HepG2 (cell line): ENCODE data around the gene LOXL3. TPM values are rescaled to one million over a fixed set of nuclear protein-coding genes. Genes with fewer than 3 reads are reported as not detected.

Experiments
- ARHGAP35 ChIP-seq: sonication (generic); formaldehyde crosslinking; IDR thresholded peaks from 2 replicates; pipeline ENCODE4 v1.9.0; 2022; ENCODE audit warnings: mild to moderate bottlenecking, inconsistent platforms, moderate library complexity, missing genetic modification reagents, borderline replicate concordance
- ARNTL ChIP-seq: sonication (generic); formaldehyde crosslinking; IDR thresholded peaks from 2 replicates; pipeline ENCODE4 v1.4.0; 2020; ENCODE audit warnings: mild to moderate bottlenecking, missing genetic modification reagents
- CC2D1A ChIP-seq: sonication (generic); formaldehyde crosslinking; IDR thresholded peaks from 2 replicates; pipeline ENCODE4 v1.8.1; 2023; ENCODE audit warnings: mild to moderate bottlenecking, missing genetic modification reagents
- FOXA1 ChIP-seq, 2 experiments: fragments of 450-650 bp in 1 of 2; sonication (generic) in 1 of 2; formaldehyde crosslinking in 1 of 2; IDR thresholded peaks; 2 replicates each; pipeline versions ENCODE4 v1.4.0 to v1.6.1; 2016 to 2020; ENCODE audit warnings: missing genetic modification reagents in 1 of 2
- GTF2F1 ChIP-seq: fragments of 150-350 bp; IDR thresholded peaks from 2 replicates; pipeline ENCODE4 v1.6.1; 2014; ENCODE audit warnings: low read length
- HOXD1 ChIP-seq: sonication (generic); formaldehyde crosslinking; IDR thresholded peaks from 2 replicates; pipeline ENCODE4 v1.5.0; 2020; ENCODE audit warnings: missing genetic modification reagents
- IKZF1 ChIP-seq: fragments of 450-650 bp; IDR thresholded peaks from 2 replicates; pipeline ENCODE4 v1.7.1; 2016
- JARID2 ChIP-seq: sonication (generic); formaldehyde crosslinking; IDR thresholded peaks from 2 replicates; pipeline ENCODE4 v1.8.1; 2023; ENCODE audit warnings: missing genetic modification reagents, inconsistent platforms; ENCODE audit not compliant: insufficient replicate concordance
- NCOR1 ChIP-seq: fragments of 200-600 bp; sonication (generic); IDR thresholded peaks from 2 replicates; pipeline ENCODE4 v1.7.0; 2017; ENCODE audit warnings: antibody characterized with exemption, low read length, borderline replicate concordance
- PAX8 ChIP-seq: sonication (generic); formaldehyde crosslinking; IDR thresholded peaks from 2 replicates; pipeline ENCODE4 v1.8.0; 2022; ENCODE audit warnings: mild to moderate bottlenecking, missing genetic modification reagents, borderline replicate concordance
- SNAI1 ChIP-seq: sonication (generic); formaldehyde crosslinking; IDR thresholded peaks from 2 replicates; pipeline ENCODE4 v1.5.0; 2020; ENCODE audit warnings: mild to moderate bottlenecking, missing genetic modification reagents, borderline replicate concordance
- SOX6 ChIP-seq, 2 experiments: fragments of 450-650 bp in 1 of 2; sonication (generic) in 1 of 2; formaldehyde crosslinking in 1 of 2; IDR thresholded peaks; 2 replicates each; pipeline versions ENCODE4 v1.4.0 to v1.6.1; 2017 to 2020; ENCODE audit warnings: antibody characterized with exemption in 1 of 2, mild to moderate bottlenecking in 1 of 2, missing genetic modification reagents in 1 of 2
- SP140L ChIP-seq: sonication (generic); formaldehyde crosslinking; IDR thresholded peaks from 2 replicates; pipeline ENCODE4 v1.4.0; 2020; ENCODE audit warnings: missing genetic modification reagents, borderline replicate concordance
- SRSF9 ChIP-seq: fragments of 200-400 bp; formaldehyde crosslinking; IDR thresholded peaks from 2 replicates; pipeline ENCODE4 v1.6.1; 2018; ENCODE audit warnings: borderline replicate concordance, mild to moderate bottlenecking, low read depth, low read length; ENCODE audit not compliant: insufficient read depth, poor library complexity, severe bottlenecking
- TEAD3 ChIP-seq: optimal IDR thresholded peaks from 2 replicates; pipeline ENCODE3; 2016; ENCODE audit warnings: borderline replicate concordance
- YY1 ChIP-seq: IDR thresholded peaks from 2 replicates; pipeline ENCODE4 v1.6.1; 2011; ENCODE audit warnings: low read length, low read depth, moderate library complexity, mild to moderate bottlenecking; ENCODE audit not compliant: insufficient read depth, insufficient replicate concordance
- ZFP62 ChIP-seq: sonication (generic); formaldehyde crosslinking; IDR thresholded peaks from 2 replicates; pipeline ENCODE4 v1.4.0; 2020; ENCODE audit warnings: missing genetic modification reagents
- ZFYVE20 ChIP-seq: sonication (generic); formaldehyde crosslinking; IDR thresholded peaks from 2 replicates; pipeline ENCODE4 v1.8.0; 2023; ENCODE audit warnings: low read depth, mild to moderate bottlenecking, moderate library complexity, missing genetic modification reagents, borderline replicate concordance
- ZNF563 ChIP-seq: sonication (generic); formaldehyde crosslinking; IDR thresholded peaks from 2 replicates; pipeline ENCODE4 v1.8.0; 2022; ENCODE audit warnings: mild to moderate bottlenecking, moderate library complexity, missing genetic modification reagents
- ZNF569 ChIP-seq: sonication (generic); formaldehyde crosslinking; IDR thresholded peaks from 2 replicates; pipeline ENCODE4 v1.5.0; 2020; ENCODE audit warnings: mild to moderate bottlenecking, missing genetic modification reagents, moderate library complexity, borderline replicate concordance
- ZNF891 ChIP-seq: sonication (generic); formaldehyde crosslinking; IDR thresholded peaks from 2 replicates; pipeline ENCODE4 v1.5.0; 2020; ENCODE audit warnings: mild to moderate bottlenecking, missing genetic modification reagents
- polyA plus RNA-seq, 8 experiments: library from polyadenylated mRNA; depleted of rRNA in 3 of 8; stranded (reverse) in 7 of 8; unstranded in 1 of 8; fragments of >200 nt; fragmentation: Illumina TruSeq in 4 of 8; extraction: Trizol in 4 of 8; gene quantifications; 2 replicates each; pipeline versions ENCODE4 v1.2.1 to v1.2.3, GENCODE V29; 2011 to 2016; ENCODE audit warnings: low read depth in 4 of 8, missing spikeins in 1 of 8, mixed read lengths in 1 of 8; ENCODE audit not compliant: insufficient read depth in 1 of 8
- total RNA-seq, 5 experiments: library from RNA; depleted of rRNA; stranded (reverse); fragments of >200 nt; fragmentation: Illumina TruSeq; extraction: Trizol; gene quantifications; 2 replicates each; pipeline ENCODE4 v1.2.3, GENCODE V29; 2016; ENCODE audit warnings: low read depth in 1 of 5
- TF ChIP-seq, protein P1 (sequence below): IDR thresholded peaks from 2 replicates; pipeline ENCODE4 v1.6.1; 2016; ENCODE audit warnings: missing biosample characterization, missing genetic modification reagents, low read depth
- TF ChIP-seq, protein P2 (sequence below): sonication (generic); formaldehyde crosslinking; IDR thresholded peaks from 2 replicates; pipeline ENCODE4 v1.4.0; 2020; ENCODE audit warnings: missing genetic modification reagents

Gene LOXL3
- total and polyA plus RNA-seq, 2 of the 13 experiments (the other 11 are each of a cell fraction or from before 2014, with no cell fraction given), result 0.55 to 6.5 TPM

DNA sequence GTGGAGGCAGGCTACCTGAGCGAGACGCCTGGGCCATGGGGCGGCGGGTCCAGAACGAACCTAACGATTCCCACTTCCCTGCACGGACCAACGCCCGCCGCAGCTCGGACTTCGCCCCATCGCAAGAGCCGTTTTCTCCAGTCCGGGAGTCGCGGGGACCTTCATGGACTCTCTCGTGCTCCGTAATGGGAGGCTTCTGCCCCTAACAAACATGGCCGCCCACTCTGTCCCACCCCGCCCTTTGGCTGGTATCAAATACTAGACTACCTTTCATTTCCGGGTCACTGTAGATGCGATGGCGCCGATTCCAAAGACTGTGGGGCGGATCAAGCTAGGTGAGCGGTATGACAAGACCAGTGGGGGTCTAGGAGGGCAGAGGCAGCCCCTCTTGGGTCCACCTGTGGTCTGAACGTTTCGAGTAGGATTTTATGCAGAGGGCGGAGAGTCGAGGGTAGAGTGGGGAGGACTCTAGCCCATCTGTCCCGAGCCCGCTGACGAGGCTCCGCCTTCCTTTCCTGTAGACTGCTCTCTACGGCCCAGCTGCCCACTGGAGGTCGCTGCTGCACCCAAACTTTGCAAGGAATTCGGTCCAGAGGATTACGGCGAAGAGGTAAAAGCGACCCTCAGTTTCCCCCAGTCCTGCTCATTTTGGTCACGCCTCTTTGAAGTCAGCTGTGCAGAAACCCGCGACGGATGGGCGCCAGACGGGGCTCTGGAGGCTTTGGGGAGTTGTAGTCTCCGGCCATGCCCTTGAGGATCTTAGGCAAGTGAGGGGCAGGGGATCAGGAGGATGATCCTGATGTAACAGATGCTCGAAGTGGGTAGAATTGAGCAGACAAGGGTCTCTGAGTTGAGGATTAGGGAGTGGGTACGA, 70.7 kb downstream of the LOXL3 start, which contains the start of the genes CCDC142 and TTC31 (continued):
- TF ChIP-seq ZNF563 (CRISPR knock-in tag), result peak; percentile 80
- TF ChIP-seq SRSF9, result no peak
- TF ChIP-seq, protein P1, sequence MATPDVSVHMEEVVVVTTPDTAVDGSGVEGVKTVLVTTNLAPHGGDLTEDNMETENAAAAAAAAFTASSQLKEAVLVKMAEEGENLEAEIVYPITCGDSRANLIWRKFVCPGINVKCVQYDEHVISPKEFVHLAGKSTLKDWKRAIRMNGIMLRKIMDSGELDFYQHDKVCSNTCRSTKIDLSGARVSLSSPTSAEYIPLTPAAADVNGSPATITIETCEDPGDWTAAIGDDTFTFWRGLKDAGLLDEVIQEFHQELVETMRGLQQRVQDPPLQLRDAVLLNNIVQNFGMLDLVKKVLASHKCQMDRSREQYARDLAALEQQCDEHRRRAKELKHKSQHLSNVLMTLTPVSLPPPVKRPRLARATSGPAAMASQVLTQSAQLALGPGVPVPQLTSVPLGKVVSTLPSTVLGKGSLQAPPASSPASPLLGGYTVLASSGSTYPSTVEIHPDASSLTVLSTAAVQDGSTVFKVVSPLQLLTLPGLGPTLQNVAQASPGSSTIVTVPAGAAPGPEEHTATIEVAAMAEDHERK (CRISPR knock-in tag), result peak; percentile 49; the same call in 1 of the 2 replicates
- TF ChIP-seq SNAI1, result peak; percentile 96
- no peak for TF ChIP-seq FOXA1 (IDR thresholded peaks at IDR 0.05)
- TF ChIP-seq FOXA1 (CRISPR knock-in tag; IDR thresholded peaks at IDR 0.05), result no peak; the same call in 1 of the 2 replicates
- TF ChIP-seq PAX8 (CRISPR knock-in tag), result peak; percentile 75
- 0 out of 2 replicates have a peak, but pooled peaks have one; percentile 61 for TF ChIP-seq ZNF569 (CRISPR knock-in tag)
- peak; percentile 55; the same call in 1 of the 2 replicates for TF ChIP-seq NCOR1
- peak; percentile 46 for TF ChIP-seq TEAD3 (CRISPR knock-in tag)
- TF ChIP-seq, protein P2, sequence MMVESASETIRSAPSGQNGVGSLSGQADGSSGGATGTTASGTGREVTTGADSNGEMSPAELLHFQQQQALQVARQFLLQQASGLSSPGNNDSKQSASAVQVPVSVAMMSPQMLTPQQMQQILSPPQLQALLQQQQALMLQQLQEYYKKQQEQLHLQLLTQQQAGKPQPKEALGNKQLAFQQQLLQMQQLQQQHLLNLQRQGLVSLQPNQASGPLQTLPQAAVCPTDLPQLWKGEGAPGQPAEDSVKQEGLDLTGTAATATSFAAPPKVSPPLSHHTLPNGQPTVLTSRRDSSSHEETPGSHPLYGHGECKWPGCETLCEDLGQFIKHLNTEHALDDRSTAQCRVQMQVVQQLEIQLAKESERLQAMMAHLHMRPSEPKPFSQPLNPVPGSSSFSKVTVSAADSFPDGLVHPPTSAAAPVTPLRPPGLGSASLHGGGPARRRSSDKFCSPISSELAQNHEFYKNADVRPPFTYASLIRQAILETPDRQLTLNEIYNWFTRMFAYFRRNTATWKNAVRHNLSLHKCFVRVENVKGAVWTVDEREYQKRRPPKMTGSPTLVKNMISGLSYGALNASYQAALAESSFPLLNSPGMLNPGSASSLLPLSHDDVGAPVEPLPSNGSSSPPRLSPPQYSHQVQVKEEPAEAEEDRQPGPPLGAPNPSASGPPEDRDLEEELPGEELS, result peak; percentile 70
- TF ChIP-seq CC2D1A (CRISPR knock-in tag), result no peak
- TF ChIP-seq YY1, result peak; percentile 100
- peak; percentile 47; the same call in 1 of the 2 replicates for TF ChIP-seq ARNTL (CRISPR knock-in tag)
- TF ChIP-seq ARHGAP35 (CRISPR knock-in tag), result no peak; the same call in 1 of the 2 replicates
- no peak for TF ChIP-seq IKZF1
- TF ChIP-seq ZNF891 (CRISPR knock-in tag), result peak; percentile 91
- no peak for TF ChIP-seq ZFYVE20 (CRISPR knock-in tag)
- TF ChIP-seq SP140L, result no peak
- TF ChIP-seq JARID2 (CRISPR knock-in tag), result no peak
- no peak for TF ChIP-seq ZFP62 (CRISPR knock-in tag)
- 0 out of 2 replicates have a peak, but pooled peaks have one; percentile 52 for TF ChIP-seq GTF2F1
- peak; percentile 50; the same call in 1 of the 2 replicates for TF ChIP-seq HOXD1 (CRISPR knock-in tag)
- TF ChIP-seq SOX6 (IDR thresholded peaks at IDR 0.05), result no peak
- peak; percentile 77 for TF ChIP-seq SOX6 (CRISPR knock-in tag; IDR thresholded peaks at IDR 0.05)
